ENCODE data around the gene PALLD.

The PALLD gene

GRCh38 chr4:168841000-168841671 is 344.3 kb downstream of the PALLD start:
- no peak for DNase-seq

- DNase-seq, result no peak
Measured at GRCh38 chr4:168841672-168842019, 344.8 kb downstream of the PALLD start.

GRCh38 chr4:168842186-168842585 is 345.3 kb downstream of the PALLD start:
- no peak for DNase-seq

- DNase-seq, result no peak
Measured at GRCh38 chr4:168843635-168844034, 346.8 kb downstream of the PALLD start.

GRCh38 chr4:168844353-168845049 is 347.6 kb downstream of the PALLD start:
- no peak for DNase-seq

- peak; percentile 3 for DNase-seq
Measured at GRCh38 chr4:168845897-168846296, 349.0 kb downstream of the PALLD start.

GRCh38 chr4:168846414-168846813 is 349.6 kb downstream of the PALLD start:
- DNase-seq, result no peak

GRCh38 chr4:168847771-168848502 is 351.1 kb downstream of the PALLD start:
- no peak for DNase-seq

- no peak for DNase-seq
Measured at GRCh38 chr4:168849030-168849675, 352.3 kb downstream of the PALLD start.

GRCh38 chr4:168849997-168850396 is 353.1 kb downstream of the PALLD start:
- DNase-seq, result no peak

- DNase-seq, result no peak
Measured at GRCh38 chr4:168852387-168852786, 355.5 kb downstream of the PALLD start.

- no peak for DNase-seq
Measured at GRCh38 chr4:168852933-168853713, 356.3 kb downstream of the PALLD start.

- no peak for DNase-seq
Measured at GRCh38 chr4:168853770-168854169, 356.9 kb downstream of the PALLD start.

GRCh38 chr4:168854350-168854921 is 357.6 kb downstream of the PALLD start:
- DNase-seq, result no peak

- DNase-seq, result no peak
Measured at GRCh38 chr4:168856312-168856711, 359.5 kb downstream of the PALLD start.

GRCh38 chr4:168857009-168857408 is 360.2 kb downstream of the PALLD start:
- no peak for DNase-seq

GRCh38 chr4:168857546-168858314 is 360.9 kb downstream of the PALLD start:
- no peak for DNase-seq

GRCh38 chr4:168859100-168859499 is 362.2 kb downstream of the PALLD start:
- no peak for DNase-seq

GRCh38 chr4:168859888-168860694 is 363.2 kb downstream of the PALLD start:
- no peak for DNase-seq

GRCh38 chr4:168860827-168861226 is 364.0 kb downstream of the PALLD start:
- no peak for DNase-seq

Data from DMS153 (cell line).